HG03025 (cell line): Measurements from ENCODE around the gene IZUMO4.
"Not testable (repeated sequence)": the region's sequence is repeated elsewhere in the genome, so short reads cannot be mapped to it uniquely, and the experiment has no call there.

Experiments used
- ATAC-seq: cut with Tn5 transposase; IDR thresholded peaks from one replicate; pipeline ENCODE4 v1.9.1; 2021; ENCODE audit warnings: mild to moderate bottlenecking, moderate library complexity; ENCODE audit not compliant: unreplicated experiment, low FRiP score

The IZUMO4 gene

DNA sequence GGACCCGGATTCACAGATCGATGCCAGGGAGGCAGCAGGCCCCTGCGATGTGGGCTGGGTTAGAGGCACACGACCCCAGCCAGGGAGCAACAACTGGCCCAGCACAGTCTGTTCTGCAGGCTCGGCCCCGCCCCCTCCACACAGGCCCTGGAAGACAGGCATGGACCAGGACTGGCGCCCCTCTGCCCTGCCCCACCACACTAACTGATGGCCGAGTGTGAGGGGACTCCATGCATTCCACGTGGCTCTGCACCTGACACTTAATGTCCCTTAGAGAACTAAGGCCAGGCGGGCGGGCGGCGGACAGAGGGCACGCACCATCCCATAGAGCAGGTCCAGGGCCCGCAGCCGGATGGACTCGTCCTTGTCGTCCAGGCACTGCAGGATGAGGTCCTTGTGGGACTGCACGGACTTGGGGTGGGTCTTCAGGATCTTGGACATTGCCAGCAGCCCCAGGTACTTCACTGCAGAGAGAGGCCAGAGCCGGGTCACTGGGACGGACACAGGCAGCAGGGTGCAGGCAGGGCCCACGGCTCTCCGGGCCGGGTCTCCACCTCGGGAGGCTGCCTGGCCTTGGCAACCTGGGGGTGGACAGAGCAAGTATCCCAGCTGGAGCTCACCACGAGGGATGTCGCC lies 24.8 kb downstream of the IZUMO4 start:
- no peak for ATAC-seq

DNA sequence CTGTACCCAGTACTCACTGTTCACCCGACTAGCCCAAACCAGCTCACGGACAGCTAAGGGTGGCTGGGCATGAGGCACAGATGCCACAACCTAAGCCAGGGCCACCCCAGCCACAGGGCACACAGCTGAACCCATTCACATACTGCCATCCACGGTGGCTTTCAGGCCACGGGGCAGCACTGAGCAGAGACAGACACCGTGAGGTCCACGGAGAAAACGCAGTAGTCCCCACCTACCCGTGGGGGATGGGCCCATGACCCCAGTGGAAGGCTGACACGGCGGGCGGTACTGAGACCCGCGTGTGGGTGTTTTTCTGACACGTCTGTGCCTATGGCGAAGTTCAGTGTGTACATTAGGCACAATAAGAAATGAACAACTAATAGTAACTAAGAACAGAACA lies 25.5 kb downstream of the IZUMO4 start:
- ATAC-seq = no peak

DNA sequence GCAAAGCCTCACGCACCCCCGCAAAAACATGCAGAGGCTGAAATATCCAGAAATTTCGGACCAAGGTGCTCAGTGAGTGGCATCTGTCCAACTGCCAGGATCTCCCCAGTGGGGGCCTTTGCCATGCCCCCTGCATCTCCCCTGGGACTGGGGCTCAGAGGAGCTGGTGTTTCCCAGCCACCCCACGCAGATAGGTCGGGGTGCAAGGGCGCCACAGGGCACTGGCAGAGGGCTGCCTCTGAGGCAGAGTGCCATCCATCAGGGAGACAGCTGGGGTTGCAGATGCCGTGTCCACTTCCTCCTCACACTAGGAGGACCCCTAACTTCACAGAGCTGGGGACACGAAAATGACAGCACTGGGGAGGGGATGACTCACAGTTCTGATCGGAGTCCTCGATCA lies 26.3 kb downstream of the IZUMO4 start:
- ATAC-seq = no peak

- no peak for ATAC-seq
Observed at GRCh38 chr19:2123682-2124387, 27.1 kb downstream of the IZUMO4 start.

GRCh38 chr19:2126879-2127518 lies 30.3 kb downstream of the IZUMO4 start:
- no peak for ATAC-seq

DNA sequence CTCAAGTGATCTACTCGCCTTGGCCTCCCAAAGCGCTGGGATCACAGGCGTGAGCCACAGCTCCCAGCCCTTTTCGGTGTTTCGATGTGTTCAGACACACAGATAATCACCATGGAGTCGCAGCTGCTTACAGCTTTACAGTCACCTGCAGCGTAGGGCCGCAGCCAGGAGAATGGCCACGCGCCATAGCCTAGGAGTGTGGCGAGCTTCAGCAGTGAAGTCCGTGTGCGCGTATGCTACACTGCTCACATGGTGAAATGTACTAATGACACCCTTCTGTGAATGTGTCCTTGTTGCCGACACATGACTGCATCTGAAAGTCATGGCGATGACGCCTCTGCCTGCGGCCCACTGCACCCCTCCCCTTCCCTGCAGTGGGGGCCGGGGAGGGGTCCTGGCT lies 31.0 kb downstream of the IZUMO4 start:
- no peak for ATAC-seq

DNA sequence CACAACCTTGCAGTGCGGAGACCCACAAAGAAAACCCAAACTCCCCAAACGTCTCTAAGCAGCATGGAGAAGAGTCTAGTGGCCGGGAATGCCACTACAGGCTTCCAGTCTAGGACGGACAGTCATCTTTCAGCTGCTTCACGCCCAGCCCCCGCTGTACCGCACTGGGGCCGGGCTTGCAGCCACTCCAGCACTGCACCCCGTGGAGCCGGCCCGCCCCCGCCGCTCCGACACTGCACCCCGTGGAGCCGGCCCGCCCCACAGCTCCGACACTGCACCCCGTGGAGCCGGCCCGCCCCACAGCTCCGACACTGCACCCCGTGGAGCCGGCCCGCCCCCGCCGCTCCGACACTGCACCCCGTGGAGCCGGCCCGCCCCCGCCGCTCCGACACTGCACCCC lies 31.5 kb downstream of the IZUMO4 start:
- ATAC-seq = not testable (repeated sequence)

GRCh38 chr19:2129022-2129421 lies 32.3 kb downstream of the IZUMO4 start:
- no peak for ATAC-seq

DNA sequence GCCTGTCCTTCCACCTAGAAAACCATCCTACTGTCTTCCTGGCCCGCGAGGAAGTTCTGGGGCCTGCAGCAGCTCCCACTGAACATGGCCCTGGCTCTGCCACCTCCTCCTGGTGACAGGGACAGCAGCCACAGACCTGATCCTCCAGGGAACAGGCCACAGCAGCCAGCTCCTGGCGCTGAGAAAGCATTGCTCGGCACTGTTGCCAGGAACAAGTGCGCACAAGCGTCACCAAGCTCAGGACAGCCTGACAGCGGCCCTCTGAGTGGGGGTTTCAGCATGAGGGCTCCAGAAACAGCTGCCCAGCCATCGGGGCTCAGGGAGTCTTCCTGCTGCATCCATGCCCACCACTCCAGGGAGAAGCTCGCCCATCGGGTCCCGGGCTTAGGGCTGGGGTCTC lies 32.8 kb downstream of the IZUMO4 start:
- ATAC-seq = no peak

DNA sequence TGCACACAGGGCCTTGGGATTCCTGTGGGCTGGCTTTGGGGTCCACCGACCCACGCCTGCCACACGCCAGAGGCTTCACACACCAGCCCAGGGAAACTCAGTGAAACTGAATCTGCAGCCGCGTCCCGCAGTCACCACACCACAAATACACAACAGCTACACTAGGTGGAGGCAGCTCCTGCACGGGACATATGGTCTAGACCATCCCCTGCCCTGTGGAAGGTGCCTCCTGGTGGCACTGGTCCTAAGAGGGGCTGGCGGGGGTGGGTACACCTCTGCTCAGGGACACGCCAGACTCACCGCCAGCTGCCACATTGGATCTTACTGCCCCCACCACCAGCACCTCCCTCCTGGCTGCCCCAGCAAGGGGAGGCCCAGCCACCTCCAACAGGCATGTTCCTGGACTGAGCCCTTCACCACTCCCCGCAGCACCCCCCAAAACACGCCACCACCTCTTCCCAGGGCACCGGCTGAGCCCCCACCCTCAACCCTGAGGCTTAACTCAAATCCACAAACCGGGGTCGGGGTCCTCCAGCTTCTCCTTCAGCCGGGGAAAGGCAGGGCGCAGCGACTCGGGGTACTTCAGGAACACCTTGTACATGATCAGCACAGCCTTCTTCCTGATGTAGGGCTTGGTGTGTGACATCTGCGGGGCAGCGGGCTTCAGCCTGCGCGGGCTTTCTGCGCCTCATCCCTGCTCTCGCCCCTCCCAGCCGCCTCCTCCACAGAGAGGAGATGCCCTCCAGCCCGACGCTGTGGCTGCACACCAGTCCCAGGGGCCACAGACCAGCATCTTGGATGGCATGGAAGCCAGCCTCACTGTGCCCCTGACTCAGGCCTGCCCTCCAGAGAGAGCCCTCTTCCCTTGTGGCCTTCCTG lies 33.4 kb downstream of the IZUMO4 start:
- ATAC-seq = no peak

DNA sequence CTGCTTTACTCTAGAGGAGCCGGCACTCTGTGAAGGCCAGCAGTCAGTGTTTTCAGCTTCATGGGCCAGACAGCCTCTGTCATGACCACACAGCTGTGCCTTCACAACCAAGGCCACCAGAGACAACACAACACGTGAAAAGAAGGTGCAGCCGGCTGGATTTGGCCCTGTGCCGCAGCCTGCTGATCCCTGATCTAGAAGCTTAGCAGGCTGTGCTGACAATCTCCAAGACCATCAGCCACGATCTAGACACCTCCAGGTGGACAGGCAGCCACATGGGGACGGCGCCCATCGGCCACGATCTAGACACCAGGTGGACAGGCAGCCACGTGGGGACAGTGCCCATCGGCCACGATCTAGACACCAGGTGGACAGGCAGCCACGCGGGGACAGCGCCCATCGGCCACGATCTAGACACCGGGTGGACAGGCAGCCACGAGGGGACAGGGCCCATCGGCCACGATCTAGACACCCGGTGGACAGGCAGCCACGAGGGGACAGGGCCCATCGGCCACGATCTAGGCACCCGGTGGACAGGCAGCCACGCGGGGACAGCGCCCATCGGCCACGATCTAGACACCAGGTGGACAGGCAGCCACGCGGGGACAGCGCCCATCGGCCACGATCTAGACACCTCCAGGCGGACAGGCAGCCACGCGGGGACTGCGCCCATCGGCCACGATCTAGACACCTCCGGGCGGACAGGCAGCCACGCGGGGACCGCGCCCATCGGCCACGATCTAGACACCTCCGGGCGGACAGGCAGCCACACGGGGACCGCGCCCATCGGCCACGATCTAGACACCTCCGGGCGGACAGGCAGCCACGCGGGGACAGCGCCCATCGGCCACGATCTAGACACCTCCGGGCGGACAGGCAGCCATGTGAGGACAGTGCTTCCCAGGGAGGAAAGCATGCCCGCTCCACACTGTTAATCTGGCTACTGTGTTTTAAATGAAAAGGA lies 34.6 kb downstream of the IZUMO4 start:
- not testable (repeated sequence) for ATAC-seq

DNA sequence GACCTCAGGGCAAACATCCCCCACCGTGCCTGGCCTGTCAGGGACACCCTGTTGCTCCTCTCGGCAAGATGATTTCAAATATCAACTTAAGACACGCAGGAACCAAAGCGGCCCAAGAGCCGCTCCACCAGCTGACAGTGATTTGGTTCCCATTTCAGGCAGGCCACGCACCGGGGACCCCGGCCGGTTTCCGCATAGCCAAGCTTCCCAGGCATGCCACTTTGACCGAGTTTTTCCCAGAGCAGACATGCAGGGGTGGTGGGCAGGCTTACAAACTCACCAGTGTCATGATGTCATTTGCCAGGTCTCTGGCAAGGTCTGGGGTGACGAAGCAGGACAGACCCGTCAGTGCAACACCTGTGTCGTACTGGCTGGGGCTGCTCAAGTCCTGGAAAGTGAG lies 35.5 kb downstream of the IZUMO4 start:
- no peak for ATAC-seq

DNA sequence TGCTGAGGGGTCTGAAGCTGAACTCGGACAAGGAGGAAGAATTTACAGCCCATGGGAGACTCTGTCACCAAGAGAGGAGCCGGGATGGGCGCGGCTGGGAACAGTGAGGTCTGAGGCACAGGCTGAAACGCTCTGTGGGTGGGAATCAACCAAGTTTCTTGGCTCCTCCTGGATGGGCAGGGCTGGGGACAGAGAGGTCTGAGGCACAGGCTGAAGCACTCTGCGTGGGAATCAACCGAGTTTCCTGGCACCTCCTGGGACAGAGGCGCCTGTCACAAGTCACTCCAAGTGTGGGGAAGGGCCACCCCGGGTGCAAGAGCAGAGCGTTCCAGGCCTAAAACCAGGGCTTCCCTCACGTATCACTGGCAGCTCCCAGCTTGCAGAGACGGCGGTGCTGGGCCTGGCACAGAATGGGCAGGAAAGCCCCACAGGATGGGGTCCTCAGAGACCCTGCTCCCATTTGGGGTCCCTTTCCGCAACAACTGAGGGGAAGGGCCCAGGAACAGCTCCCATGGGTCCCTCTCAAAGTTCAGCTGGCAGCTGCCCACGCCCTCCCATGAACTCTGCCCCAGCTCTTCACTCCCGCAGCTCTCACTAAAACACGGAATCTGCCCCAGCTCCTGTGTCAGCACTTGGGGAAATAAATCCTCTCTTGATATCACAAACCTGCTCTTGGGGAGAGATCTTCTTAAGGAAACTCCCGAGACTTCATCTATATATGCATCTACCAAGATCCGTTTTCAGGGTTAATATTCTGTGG lies 36.2 kb downstream of the IZUMO4 start:
- no peak for ATAC-seq

- ATAC-seq = no peak
Observed at GRCh38 chr19:2135474-2136402, 39.0 kb downstream of the IZUMO4 start.

DNA sequence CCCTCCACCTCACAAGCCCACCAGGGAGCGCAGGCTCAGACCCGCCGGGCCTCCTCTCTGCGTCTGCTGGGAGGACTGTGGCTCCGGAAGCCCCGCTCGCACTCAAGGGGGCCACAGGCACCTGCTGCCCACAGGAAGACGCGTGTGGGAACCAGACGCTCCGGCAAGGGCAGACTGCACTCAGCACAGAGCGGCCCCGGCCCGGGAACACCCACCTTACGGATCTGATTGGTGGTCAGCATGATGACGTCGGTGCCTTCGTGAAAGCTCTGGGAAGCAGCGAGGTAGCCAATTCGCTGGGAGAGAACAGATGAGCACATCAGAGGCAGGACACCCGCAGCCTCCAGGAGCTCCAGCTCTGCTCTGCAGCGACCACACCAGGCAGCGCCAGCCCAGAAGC lies 40.1 kb downstream of the IZUMO4 start:
- no peak for ATAC-seq

DNA sequence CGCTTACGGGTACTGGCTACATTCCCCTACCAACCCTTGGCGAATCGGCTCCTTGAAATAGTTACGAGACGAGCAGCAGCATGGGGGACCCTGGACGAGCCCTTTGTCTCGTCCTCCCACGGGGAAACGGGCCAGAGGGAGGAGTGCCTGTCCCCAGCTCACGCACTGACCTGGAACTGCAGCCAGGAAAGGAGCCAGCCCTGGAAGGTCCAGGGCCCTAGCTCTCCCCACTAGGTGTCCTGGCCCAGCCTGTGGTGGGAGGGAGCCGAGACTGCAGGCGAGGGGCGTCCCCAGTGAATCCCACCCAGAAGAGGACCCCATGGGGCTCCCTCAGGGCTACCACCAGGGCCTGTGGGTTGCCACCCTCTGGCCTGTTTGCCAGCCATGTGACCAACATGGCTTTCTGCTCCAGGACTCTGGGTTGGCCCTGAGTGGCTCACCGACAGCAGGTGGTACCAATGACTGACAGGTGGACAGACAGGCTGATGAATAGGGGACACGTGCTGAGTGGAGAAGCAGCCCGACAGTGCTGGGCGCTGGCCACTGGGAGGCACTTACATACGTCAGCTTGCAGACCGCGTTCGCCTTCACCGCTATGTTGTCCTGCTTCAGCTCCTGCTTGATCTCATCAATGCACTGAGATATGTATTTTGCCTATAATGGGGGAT lies 41.5 kb downstream of the IZUMO4 start:
- ATAC-seq = no peak

- ATAC-seq = no peak
Observed at GRCh38 chr19:2139385-2140137, 42.8 kb downstream of the IZUMO4 start.
